Liver (tissue), 9 donors: ENCODE data around the gene SOX10. TPM values are rescaled to one million over a fixed set of nuclear protein-coding genes. Genes with fewer than 3 reads are reported as not detected.
A peak's percentile ranks its signal among the peaks of the same experiment; 100 is the strongest.
"Not testable (repeated sequence)": the region's sequence is repeated elsewhere in the genome, so short reads cannot be mapped to it uniquely, and the experiment has no call there.

ENCODE experiments used
- DNase-seq: peaks from one replicate; pipeline ENCODE4 v3.0.0-alpha.2; 2017; ENCODE audit warnings: low spot score
- H3K27ac ChIP-seq, 2 donors: one replicate each; pipeline ENCODE4 v1.7.0; 2013; ENCODE audit warnings: inconsistent platforms in 2 of 2, low read length in 2 of 2, control low read depth in 1 of 2, low read depth in 1 of 2, mild to moderate bottlenecking in 1 of 2
- H3K27me3 ChIP-seq, 4 donors: one replicate each; pipeline versions ENCODE4 v1.6.1 to v1.7.0; 2013; ENCODE audit warnings: low read length in 3 of 4, inconsistent platforms in 1 of 4, mild to moderate bottlenecking in 1 of 4, moderate library complexity in 1 of 4; ENCODE audit not compliant: control insufficient read depth in 4 of 4, insufficient read depth in 4 of 4
- H3K36me3 ChIP-seq, 4 donors: one replicate each; pipeline versions ENCODE4 v1.6.1 to v1.7.0; 2013; ENCODE audit warnings: low read length in 3 of 4, mild to moderate bottlenecking in 3 of 4, low read depth in 1 of 4, moderate library complexity in 1 of 4; ENCODE audit not compliant: control insufficient read depth in 4 of 4, insufficient read depth in 3 of 4
- H3K4me1 ChIP-seq, 4 donors: one replicate each; pipeline versions ENCODE4 v1.6.1 to v1.7.0; 2013; ENCODE audit warnings: low read length in 3 of 4, mild to moderate bottlenecking in 3 of 4, moderate library complexity in 1 of 4; ENCODE audit not compliant: control insufficient read depth in 4 of 4, insufficient read depth in 4 of 4
- H3K4me3 ChIP-seq, 3 donors: one replicate each; pipeline versions ENCODE4 v1.6.1 to v1.7.0; 2013; ENCODE audit warnings: low read length in 3 of 3, control low read depth in 1 of 3, low read depth in 1 of 3, mild to moderate bottlenecking in 1 of 3
- H3K9ac ChIP-seq, 2 donors: one replicate each; pipeline ENCODE4 v1.7.0; 2013; ENCODE audit warnings: low read length in 2 of 2, mild to moderate bottlenecking in 2 of 2, moderate library complexity in 2 of 2, control low read depth in 1 of 2, low read depth in 1 of 2
- H3K9me3 ChIP-seq, 4 donors: one replicate each; pipeline versions ENCODE4 v1.6.1 to v1.7.0; 2013; ENCODE audit warnings: low read length in 3 of 4; ENCODE audit not compliant: control insufficient read depth in 4 of 4
- ATF3 ChIP-seq: IDR thresholded peaks from 2 replicates; pipeline ENCODE4 v1.6.1; 2016; ENCODE audit warnings: antibody characterized with exemption
- CTCF ChIP-seq: fragments of 150-350 bp; IDR thresholded peaks from 2 replicates; pipeline ENCODE4 v1.5.1; 2017; ENCODE audit warnings: improper control_type of control experiment, low read depth, low read length; ENCODE audit not compliant: missing input control
- EGR1 ChIP-seq, 2 donors: IDR thresholded peaks; 2 replicates each; pipeline ENCODE4 v1.6.1; 2016 to 2018; ENCODE audit warnings: antibody characterized with exemption in 2 of 2, low read depth in 2 of 2
- GABPA ChIP-seq, 2 donors: IDR thresholded peaks in 1 of 2; conservative IDR thresholded peaks in 1 of 2; 2 replicates each; pipeline ENCODE4 v1.6.1; 2016; ENCODE audit warnings: antibody characterized with exemption in 2 of 2, mild to moderate bottlenecking in 1 of 2, moderate library complexity in 1 of 2
- HNF4A ChIP-seq, 2 donors: conservative IDR thresholded peaks; 2 replicates each; pipeline ENCODE4 v1.6.1; 2016; ENCODE audit warnings: antibody characterized with exemption in 2 of 2, mild to moderate bottlenecking in 2 of 2
- HNF4G ChIP-seq: IDR thresholded peaks from 2 replicates; pipeline ENCODE4 v1.6.1; 2016; ENCODE audit warnings: antibody characterized with exemption
- NR2F2 ChIP-seq: IDR thresholded peaks from 2 replicates; pipeline ENCODE4 v1.6.1; 2016; ENCODE audit warnings: antibody characterized with exemption
- RXRA ChIP-seq, 2 donors: IDR thresholded peaks; 2 replicates each; pipeline ENCODE4 v1.6.1; 2017 to 2018; ENCODE audit warnings: antibody characterized with exemption in 2 of 2, mild to moderate bottlenecking in 1 of 2
- SP1 ChIP-seq: IDR thresholded peaks from 2 replicates; pipeline ENCODE4 v1.6.1; 2018; ENCODE audit warnings: antibody characterized with exemption, mild to moderate bottlenecking
- TAF1 ChIP-seq: conservative IDR thresholded peaks from 2 replicates; pipeline ENCODE4 v1.6.1; 2016; ENCODE audit warnings: antibody characterized with exemption, mild to moderate bottlenecking
- YY1 ChIP-seq: IDR thresholded peaks from 2 replicates; pipeline ENCODE4 v1.6.1; 2016; ENCODE audit warnings: antibody characterized with exemption, mild to moderate bottlenecking
- WGBS: extraction: QIAGEN DNeasy Blood & Tissue Kit; methylation state at CpG from one replicate; pipeline ENCODE4 v1.1.7; 2013; 5-methylcytosine and 5-hydroxymethylcytosine counted together
- polyA plus RNA-seq, 2 donors: library from polyadenylated mRNA; stranded (reverse) in 1 of 2; unstranded in 1 of 2; fragments of 200-250 nt in 1 of 2; fragments of >200 nt in 1 of 2; fragmentation: Nextera tagmentation in 1 of 2; extraction: Ambion mirVana in 1 of 2; gene quantifications; one replicate each; pipeline versions ENCODE4 v1.2.1 to v1.2.3, GENCODE V29; 2013 to 2015
- total RNA-seq, 2 donors: library from RNA; depleted of rRNA; stranded (reverse); fragments of >200 nt; gene quantifications; one replicate each; pipeline ENCODE4 v1.2.3, GENCODE V29; 2014
- donor health status: healthy.
- donor health status: healthy.
- donor health status: healthy.
- donor health status: healthy.
- donor health status: healthy.

Gene SOX10
- total and polyA plus RNA-seq, 4 donors = 0.05 to 0.29 (median 0.07) TPM

DNA sequence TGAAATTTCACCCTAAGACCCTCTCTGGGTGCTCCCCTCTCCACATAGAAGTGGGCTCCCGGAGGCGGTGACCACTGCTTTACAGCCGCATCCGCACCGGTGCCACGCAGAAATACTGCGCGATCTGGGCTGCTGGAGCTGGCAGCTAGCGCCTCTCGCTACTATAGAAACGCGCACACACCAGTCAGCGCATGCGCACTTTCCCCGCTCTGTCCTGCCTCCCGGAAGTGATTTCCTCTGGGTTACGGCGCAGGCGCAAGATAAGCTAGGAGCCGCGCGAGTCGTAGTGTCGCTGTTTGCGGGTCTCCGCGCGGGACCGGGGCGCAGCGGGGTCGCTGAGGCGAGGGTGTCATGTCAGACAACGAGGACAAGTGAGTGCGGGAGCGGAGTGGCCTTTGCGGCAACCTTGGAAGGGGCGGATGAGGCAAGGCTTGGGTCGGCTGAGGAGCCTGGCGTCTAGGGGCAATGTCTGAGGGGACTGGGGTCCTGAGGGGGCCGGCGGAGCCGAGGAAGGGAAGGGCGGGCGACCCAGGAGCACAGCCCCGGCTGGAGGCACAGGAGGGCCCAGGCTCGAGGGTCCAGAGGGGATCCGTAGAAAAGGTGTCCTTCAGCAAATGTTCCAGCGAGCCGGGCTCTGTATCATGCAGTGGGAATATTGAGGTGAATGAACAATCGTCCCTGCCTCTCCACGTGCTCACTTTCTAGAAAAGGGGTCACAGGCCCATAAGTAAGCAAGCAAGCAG is 30.7 kb downstream of the SOX10 start, which contains the start of the genes C22orf23 and POLR2F:
TSS of gene C22orf23 (minus strand) at position 165 of the 743 bp plus-strand sequence. CDS start 452 bp downstream, outside the sequence.
TSS of gene POLR2F (plus strand) at position 263 of the 743 bp plus-strand sequence. CDS start at position 352, 89 bp downstream.
- H3K27ac ChIP-seq = peak within 1 kb of the TSS; percentile 40 to 67
- peak within 1 kb of the TSS; percentile 72 to 88 (median 78) for H3K4me3 ChIP-seq
- peaks cover 0 to 18% (median 6%) of the 10 kb centered on the region in 4 donors for H3K36me3 ChIP-seq
- under 1% methylated on average over 52 of the region's 52 CpGs for WGBS
- H3K9me3 ChIP-seq = no peaks in the 10 kb centered on the region
- H3K4me1 ChIP-seq = peaks cover 5 to 44% (median 33%) of the 10 kb centered on the region in 4 donors
- no peaks in the 10 kb centered on the region for H3K27me3 ChIP-seq
- no peak for TF ChIP-seq CTCF
- TF ChIP-seq RXRA (IDR thresholded peaks at IDR 0.05) = peak in 1 of 2 donors; percentile 3
- TF ChIP-seq NR2F2 = no peak
- TF ChIP-seq YY1 = peak; percentile 18
- no peak for TF ChIP-seq SP1
- TF ChIP-seq GABPA (IDR thresholded peaks at IDR 0.05 in 1 of 2, conservative IDR thresholded peaks at IDR 0.05 in 1 of 2) = peak in 1 of 2 donors; percentile 89
- peak; percentile 96 for DNase-seq
- peak within 1 kb of the TSS; percentile 68 to 79 for H3K9ac ChIP-seq

GRCh38 chr22:37953062-37953436 is 31.3 kb downstream of the SOX10 start:
- DNase-seq = no peak
- Histone ChIP-seq H3K27me3 (no peaks in the 10 kb centered on the region), H3K4me3 (peak overlapping the region; percentile 72 to 88 (median 78)), H3K4me1 (peaks cover 5 to 44% (median 33%) of the 10 kb centered on the region in 4 donors), H3K9ac (peak overlapping the region; percentile 7 to 9), H3K9me3 (no peaks in the 10 kb centered on the region), H3K27ac (no peak overlapping the region), H3K36me3 (peaks cover 0 to 15% (median 3%) of the 10 kb centered on the region in 4 donors)
- under 1% methylated on average over 13 of the region's 13 CpGs for WGBS
- TF ChIP-seq RXRA (IDR thresholded peaks at IDR 0.05) = peak in 1 of 2 donors; percentile 15
- TF ChIP-seq HNF4G = no peak

DNA sequence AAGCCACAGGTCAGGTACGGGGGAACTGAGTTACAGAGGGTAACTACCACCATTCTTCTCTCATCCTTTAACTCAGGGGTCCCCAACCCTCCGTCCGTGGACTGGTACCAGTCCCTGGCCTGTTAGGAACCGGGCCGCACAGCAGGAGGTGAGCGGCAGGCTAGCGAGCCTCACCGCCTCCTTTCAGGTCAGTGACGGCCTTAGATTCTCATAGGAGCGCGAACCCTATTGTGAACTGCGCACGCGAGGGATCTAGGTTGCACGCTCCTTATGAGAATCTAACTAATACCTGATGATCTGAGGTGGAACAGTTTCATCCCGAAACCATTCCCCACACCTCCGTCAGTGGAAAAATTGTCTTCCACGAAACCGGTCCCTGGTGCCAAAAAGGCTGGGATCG is 31.7 kb downstream of the SOX10 start:
- Histone ChIP-seq H3K4me1 (peaks cover 5 to 44% (median 33%) of the 10 kb centered on the region in 4 donors), H3K4me3 (peak overlapping the region; percentile 72 to 88 (median 78)), H3K9ac (peak overlapping the region in 1 of 2 donors; percentile 7), H3K36me3 (peaks cover 0 to 10% (median 1%) of the 10 kb centered on the region in 4 donors)
- WGBS = 11% methylated on average over 20 of the region's 20 CpGs
- H3K9me3 ChIP-seq, H3K27ac ChIP-seq, H3K27me3 ChIP-seq, DNase-seq: not testable (repeated sequence)

GRCh38 chr22:37951305-37951704 is 33.0 kb downstream of the SOX10 start:
- no peak for DNase-seq
- no peak for TF ChIP-seq HNF4A (conservative IDR thresholded peaks at IDR 0.05)
- TF ChIP-seq ATF3 = no peak
- no peak for TF ChIP-seq NR2F2
- TF ChIP-seq EGR1 (IDR thresholded peaks at IDR 0.05; ENCODE audit: low read depth in 2 of 2) = no peak
- TF ChIP-seq CTCF = no peak
- TF ChIP-seq RXRA (IDR thresholded peaks at IDR 0.05) = no peak
- TF ChIP-seq TAF1 = no peak
- 76% methylated on average over 8 of the region's 8 CpGs for WGBS

DNA sequence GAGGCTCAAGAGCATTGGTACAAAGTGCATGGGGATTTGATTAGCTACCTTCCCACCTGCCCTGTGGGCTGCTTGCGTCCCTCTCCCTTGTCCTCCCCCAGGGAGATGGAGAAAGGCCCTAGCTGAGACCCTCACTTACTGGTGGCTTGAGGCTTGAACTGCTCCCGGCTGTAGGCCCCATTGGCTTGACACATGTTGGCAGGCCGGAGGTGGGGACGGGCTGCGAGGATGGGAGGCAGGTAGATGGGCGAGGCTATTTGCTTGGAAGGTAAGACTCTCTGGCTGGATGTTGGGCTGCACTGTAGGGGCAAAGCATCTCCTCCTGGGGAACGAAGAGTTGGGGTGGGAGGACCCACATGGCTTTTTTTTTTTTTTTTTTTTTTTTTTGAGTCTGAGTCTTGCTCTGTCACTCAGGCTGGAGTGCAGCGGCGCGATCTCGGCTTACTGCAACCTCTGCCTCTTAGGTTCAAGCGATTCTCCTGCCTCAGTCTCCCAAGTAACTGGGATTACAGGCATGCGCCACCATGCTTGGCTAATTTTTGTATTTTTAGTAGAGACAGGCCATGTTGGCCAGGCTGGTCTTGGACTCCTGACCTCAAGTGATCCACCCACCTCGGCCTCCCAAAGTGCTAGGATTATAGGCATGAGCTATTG is 37.1 kb downstream of the SOX10 start:
- 93% methylated on average over 14 of the region's 14 CpGs for WGBS
- not testable (repeated sequence) for H3K27me3 ChIP-seq, DNase-seq, H3K4me3 ChIP-seq, H3K27ac ChIP-seq, H3K4me1 ChIP-seq, H3K9ac ChIP-seq, H3K36me3 ChIP-seq, H3K9me3 ChIP-seq

More at GRCh38 chr22:37951305-37951704, 33.0 kb downstream of the SOX10 start:
- Histone ChIP-seq H3K9me3 (no peaks in the 10 kb centered on the region), H3K9ac (no peak overlapping the region), H3K36me3 (no peaks in the 10 kb centered on the region), H3K27me3 (no peaks in the 10 kb centered on the region), H3K4me3 (no peak overlapping the region), H3K27ac (no peak overlapping the region), H3K4me1 (peaks cover 5 to 32% (median 22%) of the 10 kb centered on the region in 4 donors)
